OCI-LY1 (cell line): ENCODE measurements around the gene AKT2.

Experiments
- H2AFZ ChIP-seq: fragments of 200-600 bp; sonication (generic), shearing (Covaris generic); 2 replicates; pipeline ENCODE4 v1.6.0; 2014; ENCODE audit warnings: antibody characterized with exemption, mild to moderate bottlenecking, low read length
- H3F3A ChIP-seq: fragments of 200-600 bp; sonication (generic), shearing (Covaris generic); 2 replicates; pipeline ENCODE4 v1.6.0; 2014; ENCODE audit warnings: mild to moderate bottlenecking, antibody characterized with exemption, low read length, moderate library complexity; ENCODE audit not compliant: insufficient read depth
- H3K27ac ChIP-seq: fragments of 200-600 bp; sonication (generic); 2 replicates; pipeline ENCODE4 v1.5.1; 2014; ENCODE audit warnings: low read length, mixed run types, mild to moderate bottlenecking, low read depth; ENCODE audit not compliant: poor library complexity, severe bottlenecking
- H3K27me3 ChIP-seq: fragments of 200-600 bp; sonication (generic); 2 replicates; pipeline ENCODE4 v1.6.0; 2014; ENCODE audit warnings: antibody characterized with exemption, mild to moderate bottlenecking, low read length, moderate library complexity; ENCODE audit not compliant: insufficient read depth
- H3K36me3 ChIP-seq: fragments of 200-600 bp; sonication (generic); 2 replicates; pipeline ENCODE4 v1.6.1; 2014; ENCODE audit warnings: mild to moderate bottlenecking, antibody characterized with exemption, low read length, moderate library complexity, mixed read lengths; ENCODE audit not compliant: insufficient read depth
- H3K4me1 ChIP-seq: fragments of 200-600 bp; sonication (generic); 2 replicates; pipeline ENCODE4 v1.5.1; 2014; ENCODE audit warnings: mild to moderate bottlenecking, low read length, moderate library complexity; ENCODE audit not compliant: insufficient read depth, severe bottlenecking
- H3K4me2 ChIP-seq: fragments of 200-600 bp; sonication (generic), shearing (Covaris generic); 2 replicates; pipeline ENCODE4 v1.6.1; 2014; ENCODE audit warnings: low read length
- H3K4me3 ChIP-seq: fragments of 200-600 bp; sonication (generic); 2 replicates; pipeline ENCODE4 v1.5.1; 2014; ENCODE audit warnings: low read length, low read depth, mild to moderate bottlenecking, mixed read lengths; ENCODE audit not compliant: poor library complexity, severe bottlenecking
- H3K79me2 ChIP-seq: fragments of 200-600 bp; shearing (Covaris generic); 2 replicates; pipeline ENCODE4 v1.6.1; 2016; ENCODE audit warnings: mixed run types, low read length, mixed read lengths; ENCODE audit not compliant: insufficient read depth
- H3K9ac ChIP-seq: fragments of 200-600 bp; sonication (generic), shearing (Covaris generic); 2 replicates; pipeline ENCODE4 v1.6.1; 2014; ENCODE audit warnings: mild to moderate bottlenecking, low read length, mixed read lengths
- H3K9me2 ChIP-seq: fragments of 200-600 bp; sonication (generic), shearing (Covaris generic); 2 replicates; pipeline ENCODE4 v1.6.1; 2014; ENCODE audit warnings: low read depth, mild to moderate bottlenecking, low read length, mixed read lengths
- H3K9me3 ChIP-seq: fragments of 200-600 bp; shearing (Covaris generic); 2 replicates; pipeline ENCODE4 v1.6.1; 2014; ENCODE audit warnings: low read length, mixed read lengths
- H4K20me1 ChIP-seq: fragments of 200-600 bp; sonication (generic), shearing (Covaris generic); 2 replicates; pipeline ENCODE4 v1.6.0; 2016; ENCODE audit warnings: mild to moderate bottlenecking, low read length; ENCODE audit not compliant: insufficient read depth
- CTCF ChIP-seq: fragments of 200-600 bp; sonication (generic), shearing (Covaris generic); IDR thresholded peaks from 2 replicates; pipeline ENCODE4 v1.5.1; 2017; ENCODE audit warnings: mild to moderate bottlenecking, antibody characterized with exemption, low read length, moderate library complexity, mixed read lengths
- EZH2 ChIP-seq: fragments of 200-600 bp; sonication (generic), shearing (Covaris generic); IDR thresholded peaks from 2 replicates; pipeline ENCODE4 v1.8.0; 2017; ENCODE audit warnings: borderline replicate concordance, mixed run types, mild to moderate bottlenecking, antibody characterized with exemption, low read length, moderate library complexity, mixed read lengths

The AKT2 gene

GRCh38 chr19:40205760-40206159 lies 79.4 kb downstream of the AKT2 start:
- no peak for TF ChIP-seq CTCF
- no peak for TF ChIP-seq EZH2
- Histone ChIP-seq H3K4me1 (no peaks in the 10 kb centered on the region), H3K36me3 (0 out of 2 replicates have a peak, but pooled peaks cover 4% of the 10 kb centered on the region)

GRCh38 chr19:40204381-40204780 lies 80.8 kb downstream of the AKT2 start:
- no peaks in the 10 kb centered on the region for H3K79me2 ChIP-seq
- H3K27ac ChIP-seq, result no peak overlapping the region
- no peaks in the 10 kb centered on the region for H3K9me3 ChIP-seq
- no peaks in the 10 kb centered on the region for H4K20me1 ChIP-seq
- H3K9ac ChIP-seq, result no peak overlapping the region
- no peak overlapping the region for H3K4me3 ChIP-seq
- no peaks in the 10 kb centered on the region for H3F3A ChIP-seq
- H3K36me3 ChIP-seq, result 0 out of 2 replicates have a peak, but pooled peaks cover 4% of the 10 kb centered on the region
- no peaks in the 10 kb centered on the region for H3K4me1 ChIP-seq
- H3K27me3 ChIP-seq, result no peaks in the 10 kb centered on the region
- no peak overlapping the region for H3K4me2 ChIP-seq
- no peaks in the 10 kb centered on the region for H3K9me2 ChIP-seq
- TF ChIP-seq CTCF, result no peak
- TF ChIP-seq EZH2, result no peak
- H2AFZ ChIP-seq, result no peak overlapping the region

More at GRCh38 chr19:40205760-40206159, 79.4 kb downstream of the AKT2 start:
- no peaks in the 10 kb centered on the region for H3K79me2 ChIP-seq
- H3K9me3 ChIP-seq, result no peaks in the 10 kb centered on the region
- no peak overlapping the region for H3K4me2 ChIP-seq
- H2AFZ ChIP-seq, result no peak overlapping the region
- no peaks in the 10 kb centered on the region for H3F3A ChIP-seq
- no peak overlapping the region for H3K9ac ChIP-seq
- no peaks in the 10 kb centered on the region for H3K27me3 ChIP-seq
- H3K27ac ChIP-seq, result no peak overlapping the region
- H3K9me2 ChIP-seq, result no peaks in the 10 kb centered on the region
- H3K4me3 ChIP-seq, result no peak overlapping the region
- H4K20me1 ChIP-seq, result no peaks in the 10 kb centered on the region

GRCh38 chr19:40200341-40201099 lies 84.6 kb downstream of the AKT2 start:
- H3K9ac ChIP-seq, result no peak overlapping the region
- no peaks in the 10 kb centered on the region for H3K79me2 ChIP-seq
- H3K4me1 ChIP-seq, result no peaks in the 10 kb centered on the region
- no peaks in the 10 kb centered on the region for H4K20me1 ChIP-seq
- H3K4me3 ChIP-seq, result no peak overlapping the region
- no peaks in the 10 kb centered on the region for H3K27me3 ChIP-seq
- H3K4me2 ChIP-seq, result no peak overlapping the region
- no peaks in the 10 kb centered on the region for H3K9me3 ChIP-seq
- TF ChIP-seq CTCF, result no peak
- TF ChIP-seq EZH2, result no peak
- no peak overlapping the region for H3K27ac ChIP-seq
- H3F3A ChIP-seq, result no peaks in the 10 kb centered on the region
- no peak overlapping the region for H2AFZ ChIP-seq
- no peaks in the 10 kb centered on the region for H3K36me3 ChIP-seq
- no peaks in the 10 kb centered on the region for H3K9me2 ChIP-seq
